ENCODE results near the gene YLPM1.
"Not testable (repeated sequence)": the region's sequence is repeated elsewhere in the genome, so short reads cannot be mapped to it uniquely, and the experiment has no call there.

Gene YLPM1, protein sequence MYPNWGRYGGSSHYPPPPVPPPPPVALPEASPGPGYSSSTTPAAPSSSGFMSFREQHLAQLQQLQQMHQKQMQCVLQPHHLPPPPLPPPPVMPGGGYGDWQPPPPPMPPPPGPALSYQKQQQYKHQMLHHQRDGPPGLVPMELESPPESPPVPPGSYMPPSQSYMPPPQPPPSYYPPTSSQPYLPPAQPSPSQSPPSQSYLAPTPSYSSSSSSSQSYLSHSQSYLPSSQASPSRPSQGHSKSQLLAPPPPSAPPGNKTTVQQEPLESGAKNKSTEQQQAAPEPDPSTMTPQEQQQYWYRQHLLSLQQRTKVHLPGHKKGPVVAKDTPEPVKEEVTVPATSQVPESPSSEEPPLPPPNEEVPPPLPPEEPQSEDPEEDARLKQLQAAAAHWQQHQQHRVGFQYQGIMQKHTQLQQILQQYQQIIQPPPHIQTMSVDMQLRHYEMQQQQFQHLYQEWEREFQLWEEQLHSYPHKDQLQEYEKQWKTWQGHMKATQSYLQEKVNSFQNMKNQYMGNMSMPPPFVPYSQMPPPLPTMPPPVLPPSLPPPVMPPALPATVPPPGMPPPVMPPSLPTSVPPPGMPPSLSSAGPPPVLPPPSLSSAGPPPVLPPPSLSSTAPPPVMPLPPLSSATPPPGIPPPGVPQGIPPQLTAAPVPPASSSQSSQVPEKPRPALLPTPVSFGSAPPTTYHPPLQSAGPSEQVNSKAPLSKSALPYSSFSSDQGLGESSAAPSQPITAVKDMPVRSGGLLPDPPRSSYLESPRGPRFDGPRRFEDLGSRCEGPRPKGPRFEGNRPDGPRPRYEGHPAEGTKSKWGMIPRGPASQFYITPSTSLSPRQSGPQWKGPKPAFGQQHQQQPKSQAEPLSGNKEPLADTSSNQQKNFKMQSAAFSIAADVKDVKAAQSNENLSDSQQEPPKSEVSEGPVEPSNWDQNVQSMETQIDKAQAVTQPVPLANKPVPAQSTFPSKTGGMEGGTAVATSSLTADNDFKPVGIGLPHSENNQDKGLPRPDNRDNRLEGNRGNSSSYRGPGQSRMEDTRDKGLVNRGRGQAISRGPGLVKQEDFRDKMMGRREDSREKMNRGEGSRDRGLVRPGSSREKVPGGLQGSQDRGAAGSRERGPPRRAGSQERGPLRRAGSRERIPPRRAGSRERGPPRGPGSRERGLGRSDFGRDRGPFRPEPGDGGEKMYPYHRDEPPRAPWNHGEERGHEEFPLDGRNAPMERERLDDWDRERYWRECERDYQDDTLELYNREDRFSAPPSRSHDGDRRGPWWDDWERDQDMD (N-terminal part only)

DNA sequence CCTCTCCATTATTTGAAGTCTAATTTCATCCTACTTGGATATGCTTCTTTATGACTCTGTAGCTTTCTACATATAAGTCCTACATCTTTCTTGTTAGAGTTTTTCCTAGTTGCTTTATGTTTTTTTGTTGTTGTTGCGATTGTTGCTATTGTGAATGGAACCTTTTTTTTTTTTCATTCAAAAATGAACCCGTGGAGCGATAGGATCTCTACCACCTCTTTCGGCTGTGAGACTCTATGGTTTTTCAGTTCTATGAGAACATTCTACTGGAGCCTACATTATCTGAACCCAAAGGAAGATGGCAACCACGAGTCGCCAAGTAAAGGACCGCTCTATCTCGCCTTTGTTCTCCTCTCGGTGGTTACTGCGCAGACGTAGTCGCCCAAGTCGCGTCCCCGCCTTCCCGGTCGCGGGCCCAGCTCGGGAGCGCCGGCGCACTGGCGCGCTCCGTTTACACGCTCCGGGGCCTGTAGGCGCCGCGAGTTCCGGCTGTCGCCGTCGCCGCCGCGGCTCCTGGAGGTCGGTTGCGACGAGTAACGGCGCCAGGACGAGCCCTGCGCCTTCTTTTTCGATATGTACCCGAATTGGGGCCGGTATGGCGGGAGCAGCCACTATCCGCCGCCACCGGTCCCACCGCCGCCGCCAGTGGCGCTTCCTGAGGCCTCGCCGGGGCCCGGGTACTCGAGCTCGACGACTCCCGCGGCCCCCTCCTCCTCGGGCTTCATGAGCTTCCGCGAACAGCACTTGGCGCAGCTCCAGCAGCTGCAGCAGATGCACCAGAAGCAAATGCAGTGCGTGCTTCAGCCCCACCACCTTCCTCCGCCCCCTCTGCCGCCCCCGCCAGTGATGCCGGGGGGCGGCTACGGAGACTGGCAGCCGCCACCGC is at the start of gene YLPM1:
Gene YLPM1, plus strand, starts transcription at position 400 of the 886 bp plus-strand sequence. Its CDS starts 174 bp downstream, at position 574.
- peak; percentile 89 to 97 for DNase-seq

DNA sequence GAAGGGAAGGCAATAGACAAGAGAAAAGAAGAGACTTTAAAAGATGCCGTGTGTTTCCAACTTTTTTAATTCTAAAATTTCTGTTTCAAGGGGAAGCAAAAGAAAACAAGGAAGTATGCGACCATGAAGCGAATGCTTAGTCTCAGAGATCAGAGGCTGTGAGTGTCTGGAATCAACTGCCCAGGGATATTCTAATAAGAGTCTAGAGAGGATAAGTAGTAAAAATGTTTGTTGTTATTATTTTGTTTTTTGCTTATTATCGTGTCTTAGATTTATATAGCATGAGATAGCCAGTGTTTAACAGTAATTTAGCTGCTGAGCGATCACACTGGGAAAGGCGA is 49.8 kb upstream of the YLPM1 start:
- no peak for DNase-seq

DNA sequence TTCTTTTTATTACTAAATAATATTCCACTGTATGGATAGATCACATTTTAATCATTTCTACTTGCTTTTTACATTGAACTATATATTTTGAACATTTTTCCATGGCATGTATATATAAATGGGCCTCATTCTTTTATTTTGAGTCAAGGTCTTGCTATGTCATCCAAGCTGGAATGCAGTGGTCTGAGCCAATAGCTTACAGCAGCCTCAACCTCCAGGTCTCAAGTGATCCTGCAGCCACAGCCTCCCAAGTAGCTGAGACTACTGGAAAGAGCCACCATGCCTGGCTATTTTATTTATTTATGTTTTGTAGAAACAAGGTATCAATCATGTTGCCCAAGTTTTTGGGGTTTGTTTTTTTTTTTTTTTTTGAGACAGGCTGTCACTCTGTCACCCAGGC is 42.6 kb upstream of the YLPM1 start:
- no peak for DNase-seq

DNA sequence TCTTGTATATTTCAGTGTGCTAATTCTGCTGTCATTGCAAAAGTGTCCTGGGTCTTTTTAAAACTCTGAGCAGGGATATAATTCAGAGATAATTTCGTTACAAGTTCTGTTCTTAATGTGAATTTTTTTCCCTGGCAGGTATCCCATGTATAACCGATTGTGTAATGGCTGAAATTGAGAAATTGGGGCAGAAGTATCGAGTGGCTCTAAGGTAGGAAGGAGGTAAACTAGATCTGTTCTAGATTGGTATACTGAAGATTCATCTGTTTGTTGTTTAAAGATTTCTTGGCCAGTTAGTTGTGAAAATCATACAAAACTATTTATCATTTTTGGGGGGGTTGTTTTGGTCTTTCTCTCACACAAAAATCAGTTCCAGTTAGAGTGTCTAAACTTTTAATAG is 40.0 kb upstream of the YLPM1 start:
- DNase-seq = no peak

DNA sequence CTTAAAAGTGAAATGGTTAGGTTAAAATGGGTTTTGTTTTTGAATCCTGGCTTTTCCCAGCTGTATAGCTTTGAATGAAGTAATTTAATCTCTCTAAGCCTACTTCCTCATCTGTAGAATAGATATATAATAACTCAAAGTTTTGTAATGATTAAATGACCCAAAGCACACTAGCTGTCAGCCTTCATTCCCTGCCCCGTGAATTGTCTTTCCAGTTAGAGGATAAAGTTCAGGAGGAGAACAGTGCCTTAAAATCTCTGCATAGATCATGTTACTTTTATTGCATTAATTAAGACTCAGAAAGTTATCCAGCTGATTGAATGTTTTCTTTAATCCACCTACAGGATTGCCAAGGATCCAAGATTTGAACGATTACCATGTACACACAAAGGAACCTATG is 30.7 kb upstream of the YLPM1 start:
- DNase-seq = no peak

DNA sequence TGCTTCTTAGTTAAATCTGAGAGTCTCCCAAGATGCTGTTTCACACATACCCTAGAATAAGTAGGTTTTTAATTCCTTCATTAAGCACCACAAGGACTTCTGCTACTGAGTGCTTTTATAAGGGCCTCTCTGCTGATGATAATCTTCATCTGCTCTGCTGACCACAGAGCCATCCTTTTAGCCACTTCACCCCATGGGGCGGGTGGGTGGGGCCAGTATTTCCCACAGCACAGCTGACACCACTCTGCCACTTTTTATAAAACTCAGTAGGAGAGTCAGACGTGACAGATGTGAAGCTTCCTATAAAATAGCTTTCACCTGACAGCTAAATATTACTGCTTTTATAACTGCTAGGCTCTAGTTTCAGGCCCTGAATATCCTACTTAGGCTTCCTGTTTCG is 29.9 kb upstream of the YLPM1 start:
- DNase-seq = no peak

DNA sequence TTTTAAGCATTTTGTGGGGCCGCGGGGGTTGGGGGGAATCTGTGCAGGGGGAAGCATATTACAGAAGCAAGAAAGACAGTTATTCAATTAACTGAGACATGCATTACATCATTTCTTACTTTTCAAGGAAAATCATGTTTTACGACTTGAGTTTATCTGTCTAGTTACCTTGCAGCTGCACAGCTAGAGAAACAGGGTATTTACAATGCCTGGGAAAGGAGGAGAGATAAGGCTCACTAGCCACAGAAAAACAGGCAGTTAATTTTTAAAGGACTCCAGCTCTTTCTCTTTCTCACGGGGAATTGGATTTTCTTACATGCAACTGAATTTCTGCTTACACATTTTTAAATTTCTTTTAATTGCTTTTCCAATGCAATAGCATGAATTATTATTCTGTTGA is 28.0 kb upstream of the YLPM1 start:
- DNase-seq = no peak

DNA sequence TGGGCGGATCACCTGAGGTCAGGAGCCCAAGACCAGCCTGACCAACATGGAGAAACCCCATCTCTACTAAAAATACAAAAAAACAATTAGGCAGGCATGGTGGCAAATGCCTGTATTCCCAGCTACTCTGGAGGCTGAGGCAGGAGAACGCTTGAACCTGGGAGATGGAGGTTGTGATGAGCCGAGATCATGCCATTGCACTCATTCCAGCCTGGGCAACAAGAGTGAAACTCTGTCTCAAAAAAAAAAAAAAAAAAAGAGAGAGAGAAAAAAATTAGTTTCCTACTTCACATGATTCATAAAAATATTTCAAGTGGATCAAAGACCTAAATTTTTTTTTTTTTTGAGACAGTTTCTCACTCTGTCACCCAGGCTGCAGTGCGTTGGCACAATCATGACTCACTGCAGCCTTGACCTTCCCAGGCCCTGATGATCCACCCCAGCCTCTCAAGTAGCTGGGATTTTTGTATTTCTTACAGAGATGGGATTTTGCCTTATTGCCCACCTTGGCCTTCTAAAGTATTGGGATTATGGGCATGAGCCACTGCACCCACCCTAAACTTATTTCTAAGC is 25.3 kb upstream of the YLPM1 start:
- no peak for DNase-seq

DNA sequence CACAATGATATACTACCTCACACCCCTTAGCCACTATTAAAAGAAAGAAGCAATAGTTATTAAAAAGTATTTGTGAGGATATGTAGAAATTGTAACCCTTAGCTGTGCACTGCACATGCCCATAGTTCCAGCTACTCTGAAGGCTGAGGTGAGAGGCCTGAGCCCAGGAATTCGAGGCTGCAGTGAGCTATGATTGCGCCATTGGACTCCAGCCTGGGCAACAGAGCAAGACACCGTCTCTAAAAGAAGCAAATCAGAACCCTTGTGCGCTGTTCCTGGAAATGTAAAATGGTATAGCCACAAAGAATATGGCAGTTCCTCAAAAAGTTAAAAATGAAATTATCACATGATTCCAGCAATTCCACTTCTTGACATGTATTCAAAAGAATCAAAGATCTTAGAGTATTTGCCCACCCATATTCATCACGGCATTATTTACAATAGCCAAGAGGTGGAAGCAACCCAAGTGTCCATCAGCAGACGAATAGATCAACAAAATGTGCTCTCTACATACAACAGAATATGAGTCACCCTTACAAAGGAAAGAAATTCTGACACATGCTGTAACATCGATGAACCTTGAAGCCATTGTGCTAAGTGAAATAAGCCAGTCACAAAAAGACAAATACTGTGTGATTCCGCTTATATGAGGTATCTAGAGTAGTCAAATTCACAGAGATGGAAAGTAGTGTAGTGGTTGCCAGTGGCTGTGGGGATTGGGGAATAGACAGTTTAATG is 23.7 kb upstream of the YLPM1 start:
- no peak for DNase-seq

DNA sequence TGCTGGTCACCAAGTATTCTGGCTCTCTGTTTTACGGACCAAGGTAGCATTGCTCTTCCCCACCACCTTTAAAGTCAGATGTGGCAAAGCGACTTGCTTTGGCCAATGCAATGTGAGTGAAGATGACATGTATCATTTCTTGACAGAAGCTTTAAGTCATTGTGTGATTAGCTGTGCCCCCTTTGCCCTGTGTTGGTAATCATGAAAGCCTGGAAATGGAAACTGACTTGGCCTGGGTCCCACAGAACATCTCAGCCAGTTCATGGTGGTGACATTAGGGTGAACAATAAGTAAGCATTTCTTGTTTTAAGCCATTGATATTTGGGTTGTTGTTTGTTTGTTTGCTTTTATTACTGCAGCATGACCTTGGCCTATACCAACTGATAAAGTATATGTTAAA is 15.9 kb upstream of the YLPM1 start:
- DNase-seq = no peak

DNA sequence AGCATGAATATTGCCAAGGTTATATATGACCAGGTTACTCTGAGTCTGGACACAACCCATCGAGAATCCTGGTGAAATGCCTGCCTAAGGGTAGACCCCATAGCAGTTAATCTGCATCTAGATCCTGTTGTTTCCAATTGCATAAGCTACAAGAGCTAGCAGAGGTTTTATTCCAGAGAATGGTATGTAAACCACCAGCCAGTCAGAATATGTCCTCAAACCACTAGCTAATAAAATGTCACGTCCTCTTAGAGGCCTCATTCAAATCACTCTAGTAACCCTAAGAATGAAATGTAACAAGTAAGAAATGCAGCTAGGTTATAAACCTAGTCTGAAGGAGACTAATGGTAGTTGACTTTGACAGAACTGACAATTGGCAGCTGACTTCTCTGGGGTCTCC is 9.0 kb upstream of the YLPM1 start:
- DNase-seq = no peak

DNA sequence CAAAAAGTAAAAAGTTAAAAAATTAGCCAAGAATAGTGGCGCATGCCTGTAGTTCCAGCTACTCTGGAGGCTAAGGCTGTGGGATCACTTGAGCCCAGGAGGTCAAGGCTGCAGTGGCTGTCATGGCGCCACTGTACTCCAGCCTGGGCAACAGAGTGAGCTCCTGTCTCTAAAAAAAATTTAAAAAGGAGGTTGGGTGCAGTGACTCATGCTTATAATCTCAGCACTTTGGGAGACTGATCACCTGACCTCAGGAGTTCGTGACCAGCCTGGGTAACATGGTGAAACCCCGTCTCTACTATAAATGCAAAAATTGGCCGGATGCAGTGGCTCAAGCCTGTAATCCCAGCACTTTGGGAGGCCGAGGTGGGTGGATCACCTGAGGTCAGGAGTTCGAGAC is 8.2 kb upstream of the YLPM1 start:
- no peak for DNase-seq

DNA sequence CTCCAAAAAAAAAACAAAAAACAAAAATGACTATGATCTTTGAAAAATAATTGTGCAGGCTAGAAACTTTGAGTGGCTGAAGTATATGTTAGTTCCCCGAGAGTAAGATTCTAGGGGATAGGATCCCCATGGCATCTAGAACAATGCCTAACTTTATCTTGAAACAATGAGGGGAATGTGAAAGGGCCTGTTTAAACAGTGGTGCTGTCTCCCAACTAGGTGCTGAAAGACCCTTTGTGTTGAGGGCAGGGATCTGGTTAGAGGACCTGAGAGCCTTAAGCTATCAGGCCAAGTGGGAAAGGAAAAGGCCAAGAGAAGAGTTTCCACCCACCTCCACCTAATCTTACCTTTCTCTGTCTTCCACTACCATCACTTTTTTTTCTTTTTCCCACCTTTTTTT is 6.8 kb upstream of the YLPM1 start:
- no peak for DNase-seq

DNA sequence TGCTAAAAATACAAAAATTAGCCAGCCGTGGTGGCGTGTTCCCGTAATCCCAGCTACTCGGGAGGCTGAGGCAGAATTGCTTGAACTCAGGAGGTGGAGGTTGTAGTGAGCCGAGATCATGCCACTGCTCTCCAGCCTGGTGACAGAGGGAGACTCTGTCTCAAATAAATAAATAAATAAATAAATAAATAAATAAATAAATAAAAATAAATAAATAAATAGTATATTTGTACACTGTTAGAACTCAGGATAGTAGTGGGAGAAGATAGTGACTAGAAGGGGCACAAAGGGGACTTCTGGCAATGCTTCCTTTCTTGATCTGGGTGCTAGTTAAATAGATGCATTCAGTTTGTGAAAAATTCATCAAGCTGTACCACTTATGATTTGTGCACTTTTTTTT is 4.6 kb upstream of the YLPM1 start:
- DNase-seq = not testable (repeated sequence)

DNA sequence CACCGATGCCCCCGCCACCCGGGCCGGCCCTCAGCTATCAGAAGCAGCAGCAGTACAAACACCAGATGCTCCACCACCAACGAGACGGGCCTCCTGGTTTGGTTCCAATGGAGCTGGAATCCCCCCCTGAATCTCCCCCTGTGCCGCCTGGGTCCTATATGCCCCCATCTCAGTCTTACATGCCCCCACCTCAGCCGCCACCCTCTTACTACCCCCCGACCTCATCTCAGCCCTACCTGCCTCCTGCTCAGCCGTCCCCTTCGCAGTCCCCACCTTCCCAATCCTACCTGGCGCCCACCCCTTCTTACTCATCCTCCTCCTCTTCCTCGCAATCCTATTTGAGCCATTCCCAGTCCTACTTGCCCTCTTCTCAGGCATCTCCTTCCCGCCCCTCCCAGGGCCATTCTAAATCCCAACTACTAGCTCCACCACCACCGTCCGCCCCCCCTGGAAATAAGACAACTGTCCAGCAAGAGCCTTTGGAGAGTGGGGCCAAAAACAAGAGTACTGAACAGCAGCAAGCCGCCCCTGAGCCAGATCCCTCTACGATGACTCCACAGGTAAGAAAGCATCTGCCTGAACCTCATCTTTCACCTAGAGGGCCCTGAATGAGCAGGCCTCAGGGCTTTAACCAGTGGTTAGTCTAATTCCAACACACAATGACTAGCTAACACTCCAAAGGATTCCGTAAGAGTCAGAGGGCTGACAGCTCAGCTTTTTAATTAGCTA is 851 bp downstream of the YLPM1 start:
- no peak for DNase-seq

DNA sequence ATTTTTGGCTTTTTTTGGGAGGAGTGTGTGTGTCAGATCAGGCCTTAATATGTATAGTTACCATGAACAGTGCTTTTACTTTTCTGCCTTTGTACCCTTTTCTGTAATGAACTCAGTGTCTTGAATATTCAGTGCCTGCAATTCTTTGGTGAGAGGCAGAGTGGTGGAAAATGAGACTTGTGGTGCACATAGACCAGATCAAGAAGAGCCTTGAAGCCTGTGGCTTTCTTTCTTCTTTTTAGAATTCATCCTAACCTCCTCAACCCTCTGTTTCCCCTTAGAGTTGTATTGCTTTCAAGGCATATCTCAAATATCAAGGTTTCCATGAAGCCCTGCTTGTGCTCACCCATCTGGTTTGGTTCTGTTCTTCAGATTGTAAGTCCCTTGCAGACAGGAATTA is 2.6 kb downstream of the YLPM1 start:
- no peak for DNase-seq

DNA sequence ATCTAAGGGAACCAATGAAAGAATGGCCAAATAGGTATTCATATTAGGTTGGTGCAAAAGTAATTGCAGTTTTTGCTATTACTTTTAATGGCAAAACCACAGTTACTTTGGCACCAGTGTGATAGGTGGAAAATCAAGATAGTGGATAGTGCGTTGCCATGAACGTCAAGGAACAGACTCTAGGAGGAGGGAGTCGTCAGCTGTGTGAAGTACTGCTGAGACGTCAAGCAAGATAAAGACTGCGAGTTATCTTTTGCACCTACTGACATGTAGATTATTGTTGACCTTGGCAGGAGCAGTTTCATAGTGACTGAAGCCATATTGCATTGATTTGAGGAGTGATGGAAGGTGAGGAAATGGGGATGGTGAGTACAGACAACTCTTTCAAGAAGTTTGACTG is 8.3 kb downstream of the YLPM1 start:
- DNase-seq = no peak

DNA sequence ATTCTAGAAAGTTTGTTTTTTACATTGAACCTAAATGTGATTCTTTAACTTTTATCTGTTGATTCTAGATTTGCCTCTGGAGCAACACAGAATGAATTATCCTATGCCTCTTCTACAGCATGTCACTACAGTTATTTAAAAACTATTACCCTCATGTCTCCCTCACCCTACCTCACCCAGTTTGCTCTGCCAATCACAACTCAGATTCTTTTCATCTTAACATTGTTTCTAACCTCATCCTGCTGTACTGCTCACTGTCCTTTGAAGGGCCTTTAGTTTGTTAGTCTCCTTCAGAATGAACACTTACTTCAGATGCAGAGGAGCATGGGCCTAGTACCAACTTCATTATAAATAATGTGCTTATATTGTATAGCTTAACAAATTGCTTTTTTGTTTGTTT is 21.5 kb downstream of the YLPM1 start:
- no peak for DNase-seq

DNA sequence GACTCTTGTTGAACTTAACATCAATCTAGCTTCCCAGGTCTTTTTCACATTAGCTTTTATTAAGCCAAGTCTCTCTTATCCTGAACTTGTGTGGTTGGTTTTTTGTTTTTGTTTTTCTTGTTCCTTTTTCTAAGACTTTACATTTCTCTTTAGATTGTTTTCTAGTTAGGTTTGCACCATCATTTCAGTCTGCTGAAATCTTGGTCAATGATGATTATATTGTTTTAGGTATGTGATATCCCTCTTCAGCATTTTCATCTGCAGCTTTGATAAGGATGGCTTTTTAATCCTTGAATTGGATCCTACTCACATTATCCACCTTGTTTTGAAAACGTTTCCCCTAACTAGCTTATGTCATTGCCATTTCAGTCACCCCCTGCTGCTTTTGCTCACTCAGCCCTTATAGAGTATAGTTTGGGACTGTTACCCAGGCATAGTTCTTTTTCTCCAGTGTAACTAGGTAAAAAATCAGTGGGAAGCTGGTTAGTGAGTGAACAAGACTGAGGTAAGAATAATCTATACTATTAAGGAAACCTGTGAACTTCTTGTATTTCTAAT is 22.0 kb downstream of the YLPM1 start:
- no peak for DNase-seq

DNA sequence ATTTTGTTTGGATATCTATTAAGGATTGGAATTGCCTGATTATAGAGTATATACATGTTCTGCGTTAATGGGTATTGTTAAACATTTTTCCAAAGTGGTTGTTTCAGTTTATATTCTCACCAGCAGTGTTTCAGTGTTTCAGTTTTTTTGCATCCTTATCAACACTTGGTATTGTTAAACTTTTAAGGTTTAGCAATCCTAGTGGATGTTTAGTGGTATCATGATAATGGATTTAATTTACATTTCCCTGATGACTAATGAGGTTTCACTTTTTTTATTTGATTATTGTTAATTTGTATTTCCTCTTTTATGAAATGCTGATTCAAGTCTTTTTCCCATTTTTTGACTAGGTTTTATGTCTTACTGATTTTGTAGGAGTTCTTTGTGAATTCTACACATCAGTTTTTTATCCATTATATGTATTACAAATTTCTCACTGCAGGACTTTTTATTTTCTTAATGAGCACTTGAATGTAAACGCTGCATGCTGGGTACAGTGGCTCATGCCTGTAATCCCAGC is 23.7 kb downstream of the YLPM1 start:
- no peak for DNase-seq
